Activated CD4-positive, alpha-beta T cell treated with anti-CD3 and anti-CD28 coated beads for 24 hours (primary cell): ENCODE data around the gene PKNOX2.

ENCODE experiments used
- DNase-seq, 2 donors: peaks; one replicate each; pipeline ENCODE4 v3.0.0-alpha.2; 2020; ENCODE audit warnings: low read depth in 2 of 2

The PKNOX2 gene

GRCh38 chr11:125357551-125357950 is 193.0 kb downstream of the PKNOX2 start:
- DNase-seq: no peak

GRCh38 chr11:125358254-125358840 is 193.8 kb downstream of the PKNOX2 start:
- no peak for DNase-seq

GRCh38 chr11:125359130-125359529 is 194.6 kb downstream of the PKNOX2 start:
- DNase-seq: no peak

GRCh38 chr11:125360066-125360465 is 195.5 kb downstream of the PKNOX2 start:
- DNase-seq: no peak

GRCh38 chr11:125364121-125364826 is 199.7 kb downstream of the PKNOX2 start:
- no peak for DNase-seq

- no peak for DNase-seq
These were observed 200.8 kb downstream of the PKNOX2 start for GRCh38 chr11:125365196-125365931.

GRCh38 chr11:125367710-125368109 is 203.2 kb downstream of the PKNOX2 start:
- DNase-seq: no peak

- DNase-seq: no peak
These were observed 204.2 kb downstream of the PKNOX2 start for GRCh38 chr11:125368757-125369156.

GRCh38 chr11:125369808-125370207 is 205.3 kb downstream of the PKNOX2 start:
- DNase-seq: no peak

- DNase-seq: no peak
These were observed 206.2 kb downstream of the PKNOX2 start for GRCh38 chr11:125370561-125371389.

- DNase-seq: no peak
These were observed 206.9 kb downstream of the PKNOX2 start for GRCh38 chr11:125371431-125371935.

- no peak for DNase-seq
These were observed 207.5 kb downstream of the PKNOX2 start for GRCh38 chr11:125372088-125372487.

- DNase-seq: no peak
These were observed 208.4 kb downstream of the PKNOX2 start for GRCh38 chr11:125372911-125373310.

GRCh38 chr11:125373426-125374391 is 209.2 kb downstream of the PKNOX2 start:
- no peak for DNase-seq

- DNase-seq: no peak
These were observed 209.8 kb downstream of the PKNOX2 start for GRCh38 chr11:125374398-125374797.

- no peak for DNase-seq
These were observed 210.6 kb downstream of the PKNOX2 start for GRCh38 chr11:125375146-125375545.

GRCh38 chr11:125376117-125376516 is 211.6 kb downstream of the PKNOX2 start:
- no peak for DNase-seq

- no peak for DNase-seq
These were observed 212.3 kb downstream of the PKNOX2 start for GRCh38 chr11:125376856-125377255.

- DNase-seq: no peak
These were observed 213.5 kb downstream of the PKNOX2 start for GRCh38 chr11:125378083-125378482.

- no peak for DNase-seq
These were observed 214.0 kb downstream of the PKNOX2 start for GRCh38 chr11:125378571-125378970.

GRCh38 chr11:125379565-125379964 is 215.0 kb downstream of the PKNOX2 start:
- no peak for DNase-seq
